PC-9 (cell line): Measurements from ENCODE around the gene ZNF641.

ENCODE experiments used
- EZH2 ChIP-seq: fragments of 200-600 bp; sonication (generic); IDR thresholded peaks from 2 replicates; pipeline ENCODE4 v1.8.0; 2017; ENCODE audit warnings: antibody characterized with exemption, low read depth
- TF ChIP-seq, protein P1 (sequence below): fragments of 200-600 bp; sonication (generic); conservative IDR thresholded peaks from 2 replicates; pipeline ENCODE4 v1.6.1; 2017; ENCODE audit warnings: mixed run types, antibody characterized with exemption, mild to moderate bottlenecking, moderate library complexity

DNA sequence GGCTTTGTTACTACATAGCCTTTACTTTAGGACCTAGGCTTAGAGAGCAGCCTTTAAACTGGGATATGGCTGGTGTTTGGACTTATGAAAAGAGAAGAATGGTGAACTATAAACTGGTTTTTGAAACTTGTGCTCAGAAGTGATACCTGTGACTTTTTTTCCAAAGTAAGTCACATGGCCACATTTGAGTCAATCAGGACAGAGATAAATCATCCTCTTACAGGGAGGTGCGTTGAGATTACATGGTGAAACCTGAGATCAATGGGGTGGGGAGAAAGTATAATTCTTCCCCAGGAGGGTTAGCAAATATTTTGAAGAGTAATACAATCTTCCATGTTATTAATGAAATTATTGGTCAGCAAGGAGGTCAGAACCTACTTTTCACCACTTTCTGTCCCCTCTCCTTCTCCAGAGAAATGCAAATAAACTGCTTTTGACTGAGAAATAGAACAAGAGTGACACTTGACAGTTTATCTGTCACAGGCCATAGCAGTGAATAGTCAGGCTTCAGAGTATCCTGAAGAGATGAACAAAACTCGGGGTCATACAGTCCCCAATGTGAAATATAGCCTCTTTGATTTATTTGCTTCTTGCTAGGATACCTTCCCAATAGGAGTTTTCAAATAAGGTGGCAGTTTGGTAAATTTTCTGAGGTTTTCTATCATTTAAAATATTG lies 11.1 kb upstream of the ZNF641 start:
- TF ChIP-seq EZH2 = no peak
- TF ChIP-seq, protein P1, sequence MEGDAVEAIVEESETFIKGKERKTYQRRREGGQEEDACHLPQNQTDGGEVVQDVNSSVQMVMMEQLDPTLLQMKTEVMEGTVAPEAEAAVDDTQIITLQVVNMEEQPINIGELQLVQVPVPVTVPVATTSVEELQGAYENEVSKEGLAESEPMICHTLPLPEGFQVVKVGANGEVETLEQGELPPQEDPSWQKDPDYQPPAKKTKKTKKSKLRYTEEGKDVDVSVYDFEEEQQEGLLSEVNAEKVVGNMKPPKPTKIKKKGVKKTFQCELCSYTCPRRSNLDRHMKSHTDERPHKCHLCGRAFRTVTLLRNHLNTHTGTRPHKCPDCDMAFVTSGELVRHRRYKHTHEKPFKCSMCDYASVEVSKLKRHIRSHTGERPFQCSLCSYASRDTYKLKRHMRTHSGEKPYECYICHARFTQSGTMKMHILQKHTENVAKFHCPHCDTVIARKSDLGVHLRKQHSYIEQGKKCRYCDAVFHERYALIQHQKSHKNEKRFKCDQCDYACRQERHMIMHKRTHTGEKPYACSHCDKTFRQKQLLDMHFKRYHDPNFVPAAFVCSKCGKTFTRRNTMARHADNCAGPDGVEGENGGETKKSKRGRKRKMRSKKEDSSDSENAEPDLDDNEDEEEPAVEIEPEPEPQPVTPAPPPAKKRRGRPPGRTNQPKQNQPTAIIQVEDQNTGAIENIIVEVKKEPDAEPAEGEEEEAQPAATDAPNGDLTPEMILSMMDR = no peak
